SK-N-SH (cell line): ENCODE data around the gene ODF2L. TPM values are rescaled to one million over a fixed set of nuclear protein-coding genes. Genes with fewer than 3 reads are reported as not detected.
A peak's percentile ranks its signal among the peaks of the same experiment; 100 is the strongest.

Experiments
- CTCF ChIA-PET: fragments of 300-600, 350-600 bp; formaldehyde crosslinking; extraction: SDS; loops from one replicate; lab custom pipeline; 2021; lab: Yijun Ruan, JAX
- POLR2A ChIA-PET: fragments of 350-600 bp; sonication (Branson Sonifier 250); formaldehyde crosslinking; extraction: SDS; loops from one replicate; lab custom pipeline; 2020; ENCODE audit warnings: antibody characterized with exemption, inconsistent platforms; lab: Yijun Ruan, JAX
- DNase-seq: peaks from one replicate; pipeline ENCODE4 v3.0.0; 2012
- H2AFZ ChIP-seq: fragments of 200-600 bp; sonication (generic); 2 replicates; pipeline ENCODE4 v1.8.1; 2016; ENCODE audit warnings: antibody characterized with exemption, mild to moderate bottlenecking, low read depth
- H3F3A ChIP-seq: fragments of 200-600 bp; sonication (generic); replicated peaks from 2 replicates; pipeline ENCODE3; 2016; ENCODE audit warnings: antibody characterized with exemption, mild to moderate bottlenecking; ENCODE audit not compliant: insufficient read depth
- H3K27ac ChIP-seq, 2 experiments: fragments of 200-500 bp in 1 of 2; fragments of 200-600 bp in 1 of 2; sonication (Bioruptor generic) in 1 of 2; sonication (generic), shearing (Covaris generic) in 1 of 2; 2 replicates each; pipeline versions ENCODE4 v1.5.1 to v1.6.1; 2014 to 2016; ENCODE audit warnings: low read depth in 2 of 2, inconsistent platforms in 1 of 2, low read length in 1 of 2, mild to moderate bottlenecking in 1 of 2, mixed read lengths in 1 of 2
- H3K27me3 ChIP-seq: fragments of 200-600 bp; sonication (generic), shearing (Covaris generic); 2 replicates; pipeline ENCODE4 v1.6.1; 2016; ENCODE audit warnings: mixed run types; ENCODE audit not compliant: insufficient read depth
- H3K36me3 ChIP-seq, 2 experiments: fragments of 200-500 bp in 1 of 2; fragments of 200-600 bp in 1 of 2; sonication (Bioruptor generic) in 1 of 2; sonication (generic) in 1 of 2; replicated peaks in 1 of 2; 2 replicates each; pipeline versions ENCODE3 to v1.5.1; 2014 to 2016; ENCODE audit warnings: low read length in 1 of 2, mild to moderate bottlenecking in 1 of 2; ENCODE audit not compliant: insufficient read depth in 2 of 2, control insufficient read depth in 1 of 2
- H3K4me1 ChIP-seq, 2 experiments: fragments of 200-500 bp in 1 of 2; fragments of 200-600 bp in 1 of 2; sonication (Bioruptor generic) in 1 of 2; sonication (generic), shearing (Covaris generic) in 1 of 2; 2 replicates each; pipeline versions ENCODE4 v1.5.1 to v1.6.1; 2014 to 2016; ENCODE audit warnings: low read depth in 1 of 2, low read length in 1 of 2, mixed run types in 1 of 2; ENCODE audit not compliant: insufficient read depth in 2 of 2, control insufficient read depth in 1 of 2
- H3K4me2 ChIP-seq: fragments of 200-600 bp; sonication (generic), shearing (Covaris generic); 2 replicates; pipeline ENCODE4 v1.6.1; 2017; ENCODE audit warnings: mixed run types
- H3K4me3 ChIP-seq, 2 experiments: fragments of 200-500 bp in 1 of 2; fragments of 200-600 bp in 1 of 2; sonication (Bioruptor generic) in 1 of 2; sonication (generic), shearing (Covaris generic) in 1 of 2; 2 replicates each; pipeline versions ENCODE4 v1.5.1 to v1.8.1; 2014 to 2016; ENCODE audit warnings: low read depth in 2 of 2, inconsistent platforms in 1 of 2, low read length in 1 of 2, mild to moderate bottlenecking in 1 of 2, mixed read lengths in 1 of 2, moderate library complexity in 1 of 2
- H3K79me2 ChIP-seq: fragments of 200-600 bp; sonication (generic); 2 replicates; pipeline ENCODE4 v1.8.1; 2017; ENCODE audit warnings: mild to moderate bottlenecking; ENCODE audit not compliant: insufficient read depth
- H3K9ac ChIP-seq: fragments of 200-600 bp; sonication (generic); 2 replicates; pipeline ENCODE4 v1.6.1; 2017; ENCODE audit warnings: mixed run types
- H3K9me2 ChIP-seq: fragments of 200-600 bp; sonication (generic); 2 replicates; pipeline ENCODE4 v1.6.1; 2017; ENCODE audit warnings: mixed run types
- H3K9me3 ChIP-seq: fragments of 200-600 bp; sonication (generic); 2 replicates; pipeline ENCODE4 v1.6.1; 2017; ENCODE audit warnings: mixed run types, mild to moderate bottlenecking, moderate library complexity
- H4K20me1 ChIP-seq: fragments of 200-600 bp; sonication (generic); 2 replicates; pipeline ENCODE4 v1.6.1; 2017; ENCODE audit warnings: mild to moderate bottlenecking, mixed run types; ENCODE audit not compliant: insufficient read depth
- CTCF ChIP-seq: fragments of 200-600 bp; sonication (generic); IDR thresholded peaks from 2 replicates; pipeline ENCODE4 v1.6.1; 2017; ENCODE audit warnings: antibody characterized with exemption, mild to moderate bottlenecking, moderate library complexity
- ELF1 ChIP-seq: IDR thresholded peaks from 2 replicates; pipeline ENCODE4 v1.4.0; 2012
- EP300 ChIP-seq, 2 experiments: IDR thresholded peaks; 2 replicates each; pipeline versions ENCODE4 v1.4.0 to v1.6.1; 2012; ENCODE audit warnings: borderline replicate concordance in 1 of 2, low read depth in 1 of 2, low read length in 1 of 2
- EZH2phosphoT487 ChIP-seq: fragments of 200-600 bp; sonication (generic); IDR thresholded peaks from 2 replicates; pipeline ENCODE4 v1.6.1; 2017; ENCODE audit warnings: low read depth, mixed run types, mild to moderate bottlenecking, antibody characterized with exemption, moderate library complexity, borderline replicate concordance
- FOXJ3 ChIP-seq: sonication (generic); formaldehyde crosslinking; IDR thresholded peaks from 2 replicates; pipeline ENCODE4 v1.5.1; 2020; ENCODE audit warnings: mild to moderate bottlenecking, missing genetic modification reagents
- GABPA ChIP-seq: IDR thresholded peaks from 2 replicates; pipeline ENCODE4 v1.4.0; 2012; ENCODE audit warnings: low read depth, mild to moderate bottlenecking
- GATA2 ChIP-seq: sonication (generic); formaldehyde crosslinking; IDR thresholded peaks from 2 replicates; pipeline ENCODE4 v1.5.0; 2020; ENCODE audit warnings: mild to moderate bottlenecking, missing genetic modification reagents
- MXI1 ChIP-seq: IDR thresholded peaks from 2 replicates; pipeline ENCODE4 v1.6.1; 2012; ENCODE audit warnings: mild to moderate bottlenecking, low read depth, low read length, improper control_type of control experiment
- NFIC ChIP-seq: IDR thresholded peaks from 2 replicates; pipeline ENCODE4 v1.4.0; 2012; ENCODE audit warnings: borderline replicate concordance
- NRF1 ChIP-seq: IDR thresholded peaks from 2 replicates; pipeline ENCODE4 v1.6.1; 2012; ENCODE audit warnings: low read depth, mild to moderate bottlenecking, low read length
- RAD21 ChIP-seq: IDR thresholded peaks from 2 replicates; pipeline ENCODE4 v1.6.1; 2012; ENCODE audit warnings: mild to moderate bottlenecking, low read length
- RFX5 ChIP-seq: IDR thresholded peaks from 2 replicates; pipeline ENCODE4 v1.6.1; 2012; ENCODE audit warnings: mild to moderate bottlenecking, improper control_type of control experiment, low read length
- RXRA ChIP-seq: IDR thresholded peaks from 2 replicates; pipeline ENCODE4 v1.4.0; 2012; ENCODE audit warnings: low read depth, mild to moderate bottlenecking, borderline replicate concordance
- SMC3 ChIP-seq: IDR thresholded peaks from 2 replicates; pipeline ENCODE4 v1.6.1; 2012; ENCODE audit warnings: low read depth, low read length, improper control_type of control experiment
- TEAD4 ChIP-seq: IDR thresholded peaks from 2 replicates; pipeline ENCODE4 v1.4.0; 2012; ENCODE audit warnings: mild to moderate bottlenecking, borderline replicate concordance; ENCODE audit not compliant: insufficient read depth
- YY1 ChIP-seq: IDR thresholded peaks from 2 replicates; pipeline ENCODE4 v1.4.0; 2012; ENCODE audit warnings: low read depth, mild to moderate bottlenecking
- WGBS: methylation state at CpG from one replicate; pipeline ENCODE4 v1.1.6; 2017; ENCODE audit warnings: low lambda C conversion rate; 5-methylcytosine and 5-hydroxymethylcytosine counted together
- polyA plus RNA-seq, 3 experiments: library from polyadenylated mRNA; depleted of rRNA; stranded (reverse); fragments of >200 nt; gene quantifications; 2 replicates each; pipeline ENCODE4 v1.2.3, GENCODE V29; 2012
- TF ChIP-seq, protein P1 (sequence below): IDR thresholded peaks from 2 replicates; pipeline ENCODE4 v1.6.1; 2012; ENCODE audit warnings: mild to moderate bottlenecking, low read depth, low read length, moderate library complexity
- TF ChIP-seq, protein P2 (sequence below): fragments of 150-350 bp; IDR thresholded peaks from 2 replicates; pipeline ENCODE4 v1.6.1; 2017; ENCODE audit warnings: antibody characterized with exemption, low read length, low read depth, borderline replicate concordance

The ODF2L gene
- polyA plus RNA-seq, 1 of the 3 experiments (the other 2 are of a cell fraction): 5.3 TPM

- no peak overlapping the region for H3K4me2 ChIP-seq
- H3K79me2 ChIP-seq: no peaks in the 10 kb centered on the region
- CTCF ChIA-PET: no interaction called here
- no peak for DNase-seq
- no peak overlapping the region for H3K4me3 ChIP-seq
- 95% methylated on average over 5 of the region's 5 CpGs for WGBS
- H4K20me1 ChIP-seq: no peaks in the 10 kb centered on the region
- H3K9me3 ChIP-seq: no peaks in the 10 kb centered on the region
- H2AFZ ChIP-seq: no peak overlapping the region
- H3K9ac ChIP-seq: no peak overlapping the region
- no peaks in the 10 kb centered on the region for H3K4me1 ChIP-seq
- H3F3A ChIP-seq: no peaks in the 10 kb centered on the region
- no peaks in the 10 kb centered on the region for H3K9me2 ChIP-seq
- peaks cover 34 to 56% of the 10 kb centered on the region in 2 experiments for H3K36me3 ChIP-seq
- TF ChIP-seq GATA2 (CRISPR knock-in tag): no peak
- TF ChIP-seq GABPA: no peak
- no peak for TF ChIP-seq ELF1
- TF ChIP-seq NFIC: no peak
- TF ChIP-seq TEAD4: no peak
- TF ChIP-seq RXRA: no peak
- TF ChIP-seq FOXJ3 (CRISPR knock-in tag): no peak
- TF ChIP-seq YY1: no peak
- TF ChIP-seq EZH2phosphoT487: no peak
- TF ChIP-seq EP300 (IDR thresholded peaks at IDR 0.05; ENCODE audit: borderline replicate concordance in 1 of 2, low read depth in 1 of 2, low read length in 1 of 2): no peak
- TF ChIP-seq MXI1: no peak
- TF ChIP-seq CTCF: no peak
- TF ChIP-seq NRF1: no peak
- no peak for TF ChIP-seq SMC3
- no peaks in the 10 kb centered on the region for H3K27me3 ChIP-seq
- POLR2A ChIA-PET: no interaction called here
- H3K27ac ChIP-seq: no peak overlapping the region
These were observed 38.3 kb downstream of the ODF2L start for GRCh38 chr1:86357796-86358195.

GRCh38 chr1:86356247-86356646, 39.9 kb downstream of the ODF2L start:
- Histone ChIP-seq H3K36me3 (peaks cover 41 to 65% of the 10 kb centered on the region in 2 experiments), H3K4me2 (no peak overlapping the region)
- TF ChIP-seq ELF1 (no peak), CTCF (peak; percentile 15; the same call in 1 of the 2 replicates), YY1 (no peak), RAD21 (0 out of 2 replicates have a peak, but pooled peaks have one; percentile 8), RFX5 (no peak)
- TF ChIP-seq, protein P1, sequence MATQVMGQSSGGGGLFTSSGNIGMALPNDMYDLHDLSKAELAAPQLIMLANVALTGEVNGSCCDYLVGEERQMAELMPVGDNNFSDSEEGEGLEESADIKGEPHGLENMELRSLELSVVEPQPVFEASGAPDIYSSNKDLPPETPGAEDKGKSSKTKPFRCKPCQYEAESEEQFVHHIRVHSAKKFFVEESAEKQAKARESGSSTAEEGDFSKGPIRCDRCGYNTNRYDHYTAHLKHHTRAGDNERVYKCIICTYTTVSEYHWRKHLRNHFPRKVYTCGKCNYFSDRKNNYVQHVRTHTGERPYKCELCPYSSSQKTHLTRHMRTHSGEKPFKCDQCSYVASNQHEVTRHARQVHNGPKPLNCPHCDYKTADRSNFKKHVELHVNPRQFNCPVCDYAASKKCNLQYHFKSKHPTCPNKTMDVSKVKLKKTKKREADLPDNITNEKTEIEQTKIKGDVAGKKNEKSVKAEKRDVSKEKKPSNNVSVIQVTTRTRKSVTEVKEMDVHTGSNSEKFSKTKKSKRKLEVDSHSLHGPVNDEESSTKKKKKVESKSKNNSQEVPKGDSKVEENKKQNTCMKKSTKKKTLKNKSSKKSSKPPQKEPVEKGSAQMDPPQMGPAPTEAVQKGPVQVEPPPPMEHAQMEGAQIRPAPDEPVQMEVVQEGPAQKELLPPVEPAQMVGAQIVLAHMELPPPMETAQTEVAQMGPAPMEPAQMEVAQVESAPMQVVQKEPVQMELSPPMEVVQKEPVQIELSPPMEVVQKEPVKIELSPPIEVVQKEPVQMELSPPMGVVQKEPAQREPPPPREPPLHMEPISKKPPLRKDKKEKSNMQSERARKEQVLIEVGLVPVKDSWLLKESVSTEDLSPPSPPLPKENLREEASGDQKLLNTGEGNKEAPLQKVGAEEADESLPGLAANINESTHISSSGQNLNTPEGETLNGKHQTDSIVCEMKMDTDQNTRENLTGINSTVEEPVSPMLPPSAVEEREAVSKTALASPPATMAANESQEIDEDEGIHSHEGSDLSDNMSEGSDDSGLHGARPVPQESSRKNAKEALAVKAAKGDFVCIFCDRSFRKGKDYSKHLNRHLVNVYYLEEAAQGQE: no peak
- TF ChIP-seq, protein P2, sequence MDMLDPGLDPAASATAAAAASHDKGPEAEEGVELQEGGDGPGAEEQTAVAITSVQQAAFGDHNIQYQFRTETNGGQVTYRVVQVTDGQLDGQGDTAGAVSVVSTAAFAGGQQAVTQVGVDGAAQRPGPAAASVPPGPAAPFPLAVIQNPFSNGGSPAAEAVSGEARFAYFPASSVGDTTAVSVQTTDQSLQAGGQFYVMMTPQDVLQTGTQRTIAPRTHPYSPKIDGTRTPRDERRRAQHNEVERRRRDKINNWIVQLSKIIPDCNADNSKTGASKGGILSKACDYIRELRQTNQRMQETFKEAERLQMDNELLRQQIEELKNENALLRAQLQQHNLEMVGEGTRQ: no peak
- TF ChIP-seq, all 33 proteins: peak for 2
- Histone ChIP-seq H3K9ac (no peak overlapping the region), H3K4me1 (no peaks in the 10 kb centered on the region), H3K27ac (no peak overlapping the region), H3K9me3 (no peaks in the 10 kb centered on the region), H3K4me3 (no peak overlapping the region), H3K27me3 (no peaks in the 10 kb centered on the region), H4K20me1 (no peaks in the 10 kb centered on the region), H2AFZ (no peak overlapping the region), H3F3A (no peaks in the 10 kb centered on the region), H3K9me2 (no peaks in the 10 kb centered on the region), H3K79me2 (no peaks in the 10 kb centered on the region)
- POLR2A ChIA-PET: no interaction called here
- CTCF ChIA-PET: interaction anchor here (1.0 kb wide), 1 partner anchor 151 kb away, joined by 3 read pairs; no protein-coding TSS in a partner anchor
- DNase-seq: no peak
- WGBS: 97% methylated on average over 10 of the region's 10 CpGs
